K562 (cell line): ENCODE data around the gene GOLGA8J. TPM values are rescaled to one million over a fixed set of nuclear protein-coding genes. Genes with fewer than 3 reads are reported as not detected.

Source experiments
- ATAC-seq: fragments of 200-7000 bp; cut with Tn5 transposase; 3 replicates; pipeline ENCODE4 v1.9.1; 2020; ENCODE audit warnings: moderate library complexity
- BruUV-seq: library from RNA; stranded (reverse); fragments of 400-500 nt; replicated peaks from 2 replicates; lab custom pipeline; 2021; lab: Mats Ljungman, UMichigan
- CTCF ChIA-PET: fragments of 300-600 bp; formaldehyde crosslinking; extraction: SDS; loops from one replicate; lab custom pipeline; 2021; ENCODE audit warnings: low intra/inter-chr PET ratio; lab: Yijun Ruan, JAX
- POLR2A ChIA-PET: fragments of 300-600, 350-650 bp; sonication (Branson Sonifier 250); formaldehyde crosslinking; extraction: SDS; loops from one replicate; lab custom pipeline; 2021; ENCODE audit warnings: antibody characterized with exemption, inconsistent platforms; lab: Yijun Ruan, JAX
- DNase-seq, 4 experiments: peaks; one replicate each; pipeline versions ENCODE4 v3.0.0 to v3.0.0-alpha.2; 2011 to 2018; ENCODE audit warnings: low spot score in 3 of 4, mixed read lengths in 3 of 4; ENCODE audit errors: extremely low read depth in 1 of 4
- FAIRE-seq: peaks from 2 replicates; lab custom pipeline; 2011; peaks lifted over from hg19 to GRCh38; lab: Jason Lieb, UNC
- H2AFZ ChIP-seq: 2 replicates; pipeline ENCODE4 v1.6.0; 2011; ENCODE audit warnings: low read depth, low read length, control low read depth, inconsistent platforms
- H3K27ac ChIP-seq: fragments of 200-600 bp; 3 replicates; pipeline ENCODE4 v1.8.0; 2011; ENCODE audit warnings: low read depth, mild to moderate bottlenecking, control low read depth, inconsistent platforms, low read length, moderate library complexity, mixed read lengths; ENCODE audit errors: extremely low read depth
- H3K27me3 ChIP-seq, 2 experiments: fragments of 300-600 bp in 1 of 2; 2 replicates in 1 of 2; 3 replicates in 1 of 2; pipeline versions ENCODE4 v1.6.0 to v1.8.0; 2011; ENCODE audit warnings: inconsistent platforms in 2 of 2, low read length in 2 of 2, mild to moderate bottlenecking in 1 of 2, mixed read lengths in 1 of 2, moderate library complexity in 1 of 2; ENCODE audit not compliant: control insufficient read depth in 2 of 2, insufficient read depth in 2 of 2
- H3K36me3 ChIP-seq: fragments of 300-600 bp; 3 replicates; pipeline ENCODE4 v1.8.0; 2011; ENCODE audit warnings: mild to moderate bottlenecking, low read length, inconsistent platforms; ENCODE audit not compliant: control insufficient read depth, insufficient read depth
- H3K4me1 ChIP-seq, 2 experiments: fragments of 200-600 bp in 1 of 2; replicated peaks in 1 of 2; 2 replicates in 1 of 2; 3 replicates in 1 of 2; pipeline versions ENCODE4 v1.5.1 to v1.8.0; 2011; ENCODE audit warnings: inconsistent platforms in 2 of 2, low read length in 2 of 2, mild to moderate bottlenecking in 1 of 2, mixed read lengths in 1 of 2, moderate library complexity in 1 of 2; ENCODE audit not compliant: control insufficient read depth in 2 of 2, insufficient read depth in 2 of 2
- H3K4me2 ChIP-seq: 2 replicates; pipeline ENCODE4 v1.6.1; 2011; ENCODE audit warnings: low read length, control low read depth, inconsistent platforms, mixed read lengths; ENCODE audit not compliant: insufficient read depth
- H3K4me3 ChIP-seq: fragments of 200-600 bp; sonication (generic), shearing (Covaris generic); 2 replicates; pipeline ENCODE4 v1.5.1; 2016; ENCODE audit warnings: control low read depth, inconsistent platforms
- H3K79me2 ChIP-seq: fragments of 200-600 bp; 3 replicates; pipeline ENCODE4 v1.8.0; 2011; ENCODE audit warnings: low read length, inconsistent platforms; ENCODE audit not compliant: control insufficient read depth, insufficient read depth
- H3K9ac ChIP-seq, 2 experiments: 2 replicates each; pipeline versions ENCODE4 v1.6.0 to v1.6.1; 2011; ENCODE audit warnings: low read depth in 2 of 2, low read length in 2 of 2, control low read depth in 1 of 2, inconsistent platforms in 1 of 2, mild to moderate bottlenecking in 1 of 2, mixed read lengths in 1 of 2; ENCODE audit not compliant: insufficient read depth in 1 of 2
- H3K9me1 ChIP-seq: one replicate; pipeline ENCODE4 v1.6.0; 2011; ENCODE audit warnings: inconsistent platforms, mild to moderate bottlenecking, low read length, moderate library complexity; ENCODE audit not compliant: control insufficient read depth, insufficient read depth
- H3K9me3 ChIP-seq: replicated peaks from 2 replicates; pipeline ENCODE4 v1.5.1; 2011; ENCODE audit warnings: low read depth, low read length, inconsistent platforms; ENCODE audit not compliant: control insufficient read depth, insufficient read depth
- H4K20me1 ChIP-seq: replicated peaks from 2 replicates; pipeline ENCODE4 v1.6.1; 2011; ENCODE audit warnings: low read length, inconsistent platforms, mixed read lengths; ENCODE audit not compliant: control insufficient read depth, insufficient read depth
- CHD2 ChIP-seq: IDR thresholded peaks from 2 replicates; pipeline ENCODE4 v1.6.1; 2011; ENCODE audit warnings: low read depth, low read length
- DDX20 ChIP-seq: fragments of 450-650 bp; IDR thresholded peaks from 2 replicates; pipeline ENCODE4 v1.6.1; 2016; ENCODE audit warnings: missing genetic modification characterization, low read depth, mild to moderate bottlenecking, missing compliant biosample characterization, moderate library complexity
- FOSL1 ChIP-seq: fragments of 200-800 bp; sonication (Bioruptor generic); conservative IDR thresholded peaks from 2 replicates; pipeline ENCODE4 v1.6.1; 2016; ENCODE audit warnings: missing genetic modification characterization, missing compliant biosample characterization
- KDM2B ChIP-seq: fragments of 250-450 bp; sonication (Bioruptor Pico); IDR thresholded peaks from 2 replicates; pipeline ENCODE4 v1.8.0; 2021; ENCODE audit warnings: mild to moderate bottlenecking, moderate library complexity
- MAZ ChIP-seq, 2 experiments: fragments of 450-650 bp in 1 of 2; sonication (generic) in 1 of 2; formaldehyde crosslinking; IDR thresholded peaks in 1 of 2; conservative IDR thresholded peaks in 1 of 2; 2 replicates each; pipeline versions ENCODE4 v1.4.0 to v1.5.0; 2020; ENCODE audit warnings: mild to moderate bottlenecking in 1 of 2, missing genetic modification reagents in 1 of 2
- PHTF2 ChIP-seq: fragments of 250-450 bp; sonication (Bioruptor Pico); IDR thresholded peaks from 2 replicates; pipeline ENCODE4 v1.5.0; 2021; ENCODE audit warnings: mild to moderate bottlenecking
- PURB ChIP-seq: sonication (generic); formaldehyde crosslinking; IDR thresholded peaks from 2 replicates; pipeline ENCODE4 v1.9.0; 2021; ENCODE audit warnings: low read depth, mild to moderate bottlenecking, missing genetic modification reagents
- REST ChIP-seq, 2 experiments: fragments of 450-650 bp; formaldehyde crosslinking in 1 of 2; IDR thresholded peaks; 2 replicates each; pipeline versions ENCODE4 v1.4.0 to v1.6.1; 2014 to 2020; ENCODE audit warnings: mild to moderate bottlenecking in 2 of 2, borderline replicate concordance in 1 of 2, low read depth in 1 of 2
- THAP12 ChIP-seq: fragments of 250-450 bp; sonication (Bioruptor Pico); IDR thresholded peaks from 2 replicates; pipeline ENCODE4 v1.9.0; 2021; ENCODE audit warnings: mild to moderate bottlenecking, inconsistent platforms
- ZNF695 ChIP-seq: fragments of 450-650 bp; formaldehyde crosslinking; IDR thresholded peaks from 2 replicates; pipeline ENCODE4 v1.4.0; 2020; ENCODE audit warnings: mild to moderate bottlenecking, moderate library complexity
- WGBS: fragments of 100-300 bp; shearing (Covaris generic); methylation state at CpG from one replicate; pipeline ENCODE4 v1.1.6; 2016; ENCODE audit warnings: low coverage, mixed read lengths; ENCODE audit not compliant: insufficient coverage; ENCODE audit errors: missing lambda C conversion rate; 5-methylcytosine and 5-hydroxymethylcytosine counted together
- in situ Hi-C: fragments of 300-500 bp; cut with MboI; formaldehyde crosslinking; loops from 4 replicates; pipeline ENCODE4 v1.15.0; 2018; ENCODE audit warnings: inconsistent platforms, mixed read lengths
- intact Hi-C: fragments of 100-400 bp; cut with micrococcal nuclease; formaldehyde crosslinking; loops from 2 replicates; pipeline ENCODE4 v1.14.2; 2022
- polyA plus RNA-seq, 8 experiments: library from polyadenylated mRNA; depleted of rRNA in 4 of 8; stranded (reverse) in 5 of 8; unstranded in 3 of 8; fragments of >200 nt; fragmentation: Nextera tagmentation in 2 of 8; fragmentation: Illumina TruSeq in 1 of 8; extraction: Ambion mirVana in 2 of 8; extraction: Trizol in 1 of 8; gene quantifications; 2 replicates each; pipeline versions ENCODE4 v1.2.1 to v1.2.3, GENCODE V29; 2011 to 2014; ENCODE audit warnings: inconsistent platforms in 1 of 8, missing spikeins in 1 of 8
- total RNA-seq, 7 experiments: library from RNA; depleted of rRNA in 6 of 7; stranded (reverse); fragments of >200 nt in 6 of 7; fragmentation: Illumina TruSeq in 2 of 7; extraction: Trizol in 2 of 7; gene quantifications; 2 replicates each; pipeline versions ENCODE4 v1.2.1 to v1.2.3, GENCODE V29; 2011 to 2021; ENCODE audit warnings: low replicate concordance in 1 of 7

The GOLGA8J gene
- total and polyA plus RNA-seq, 9 of the 15 experiments (the other 6 are each of a cell fraction or from before 2014, with no cell fraction given): not detected

GRCh38 chr15:30059771-30060170, 23.0 kb upstream of the GOLGA8J start:
- H3K9ac ChIP-seq: no peak overlapping the region
- FAIRE-seq (no peak), ATAC-seq (no peak), DNase-seq (no peak)
- H3K4me1 ChIP-seq: no peaks in the 10 kb centered on the region; a peak in 1 of 5 replicates
- in situ Hi-C loops: loop anchor here (25.0 kb wide), 1 partner anchor 528 kb away; no protein-coding TSS in a partner anchor
- H3K4me2 ChIP-seq: no peak overlapping the region
- intact Hi-C loops: no loop called here
- no peaks in the 10 kb centered on the region for H3K36me3 ChIP-seq
- BruUV-seq: no TSS peak
- no peak overlapping the region for H2AFZ ChIP-seq
- no peaks in the 10 kb centered on the region for H3K9me3 ChIP-seq
- 1% methylated on average over 10 of the region's 11 CpGs for WGBS
- peaks cover 6 to 30% of the 10 kb centered on the region in 2 experiments; a peak in 3 of 5 replicates for H3K27me3 ChIP-seq
- H3K9me1 ChIP-seq: no peaks in the 10 kb centered on the region
- ChIA-PET CTCF (no interaction called here), POLR2A (no interaction called here)
- no peak overlapping the region for H3K4me3 ChIP-seq
- no peaks in the 10 kb centered on the region; the same call in 1 of the 2 replicates for H4K20me1 ChIP-seq
- no peak overlapping the region for H3K27ac ChIP-seq
- H3K79me2 ChIP-seq: no peaks in the 10 kb centered on the region
- TF ChIP-seq PHTF2 (CRISPR knock-in tag) (no peak), ZNF695 (CRISPR knock-in tag) (no peak), DDX20 (no peak), THAP12 (no peak), MAZ (CRISPR knock-in tag; conservative IDR thresholded peaks at IDR 0.05 in 1 of 2, IDR thresholded peaks at IDR 0.05 in 1 of 2) (no peak), KDM2B (no peak), FOSL1 (tag) (no peak), REST (IDR thresholded peaks at IDR 0.05; ENCODE audit: borderline replicate concordance) (no peak), REST (CRISPR knock-in tag; IDR thresholded peaks at IDR 0.05; ENCODE audit: low read depth) (no peak), PURB (CRISPR knock-in tag) (no peak), CHD2 (no peak)
